GM18505 (cell line): ENCODE data around the gene EIF4EBP3.

Source experiments
- ATAC-seq: cut with Tn5 transposase; IDR thresholded peaks from one replicate; pipeline ENCODE4 v1.9.1; 2021; ENCODE audit not compliant: unreplicated experiment
- POLR2A ChIP-seq: IDR thresholded peaks from 4 replicates; pipeline ENCODE4 v1.6.1; 2011; ENCODE audit warnings: borderline replicate concordance; ENCODE audit not compliant: insufficient read depth, insufficient read length; ENCODE audit errors: extremely low read depth

EIF4EBP3 gene

GRCh38 chr5:140549237-140550144 is 2.0 kb downstream of the EIF4EBP3 start:
- ATAC-seq: no peak
- TF ChIP-seq POLR2A: no peak

GRCh38 chr5:140550147-140551079 is 3.0 kb downstream of the EIF4EBP3 start:
- ATAC-seq: no peak
- TF ChIP-seq POLR2A: no peak

GRCh38 chr5:140551872-140552271 is 4.4 kb downstream of the EIF4EBP3 start:
- no peak for ATAC-seq
- no peak for TF ChIP-seq POLR2A

- TF ChIP-seq POLR2A: no peak
- ATAC-seq: no peak
Observed at GRCh38 chr5:140553657-140554056, 6.2 kb downstream of the EIF4EBP3 start.

- TF ChIP-seq POLR2A: no peak
- no peak for ATAC-seq
Observed at GRCh38 chr5:140554454-140554853, 7.0 kb downstream of the EIF4EBP3 start.

- no peak for ATAC-seq
- TF ChIP-seq POLR2A: no peak
Observed at GRCh38 chr5:140555747-140556312, 8.4 kb downstream of the EIF4EBP3 start.

GRCh38 chr5:140556438-140556837 is 9.0 kb downstream of the EIF4EBP3 start:
- no peak for TF ChIP-seq POLR2A
- no peak for ATAC-seq

GRCh38 chr5:140557136-140557805 is 9.8 kb downstream of the EIF4EBP3 start, which contains the start of gene SRA1:
Gene SRA1 (minus strand): TSS chr5:140557473. CDS start chr5:140557452, 21 bp downstream.
- ATAC-seq: peak; percentile 95
- TF ChIP-seq POLR2A: peak; percentile 98

- ATAC-seq: no peak
- no peak for TF ChIP-seq POLR2A
Observed at GRCh38 chr5:140557965-140558364, 10.5 kb downstream of the EIF4EBP3 start.

GRCh38 chr5:140558542-140558941 is 11.1 kb downstream of the EIF4EBP3 start:
- ATAC-seq: no peak
- no peak for TF ChIP-seq POLR2A

- no peak for ATAC-seq
Observed at GRCh38 chr5:140560227-140560626, 12.8 kb downstream of the EIF4EBP3 start.

GRCh38 chr5:140561753-140562523 is 14.5 kb downstream of the EIF4EBP3 start:
- no peak for ATAC-seq
- TF ChIP-seq POLR2A: no peak

More at GRCh38 chr5:140560227-140560626, 12.8 kb downstream of the EIF4EBP3 start:
- TF ChIP-seq POLR2A: no peak
